Smooth muscle cell (in vitro differentiated cells): ENCODE results near the gene CNPY1. TPM values are rescaled to one million over a fixed set of nuclear protein-coding genes. Genes with fewer than 3 reads are reported as not detected.

Experiments used
- DNase-seq: peaks from one replicate; lab custom pipeline; 2025; ENCODE audit not compliant: unreplicated experiment; lab: John Stamatoyannopoulos, UW
- H2AFZ ChIP-seq: fragments of 200-600 bp; sonication (generic); 2 replicates; pipeline ENCODE4 v1.6.0; 2016; ENCODE audit warnings: antibody characterized with exemption, low read depth, mild to moderate bottlenecking
- H3F3A ChIP-seq: fragments of 200-600 bp; sonication (generic); 2 replicates; pipeline ENCODE4 v1.6.0; 2017; ENCODE audit warnings: antibody characterized with exemption, low read depth
- H3K27ac ChIP-seq: fragments of 200-600 bp; sonication (generic); 2 replicates; pipeline ENCODE4 v1.5.1; 2016; ENCODE audit warnings: low read depth, mild to moderate bottlenecking
- H3K27me3 ChIP-seq: fragments of 200-600 bp; sonication (generic); 2 replicates; pipeline ENCODE4 v1.6.1; 2016; ENCODE audit warnings: low read depth, mild to moderate bottlenecking
- H3K36me3 ChIP-seq: fragments of 200-600 bp; sonication (generic); 2 replicates; pipeline ENCODE4 v1.5.1; 2016; ENCODE audit warnings: low read depth
- H3K4me1 ChIP-seq: fragments of 200-600 bp; sonication (generic); 2 replicates; pipeline ENCODE4 v1.5.1; 2016; ENCODE audit warnings: low read depth
- H3K4me2 ChIP-seq: fragments of 200-600 bp; sonication (generic); 2 replicates; pipeline ENCODE4 v1.6.0; 2016; ENCODE audit warnings: mild to moderate bottlenecking
- H3K4me3 ChIP-seq: fragments of 200-600 bp; sonication (generic); 2 replicates; pipeline ENCODE4 v1.5.1; 2016; ENCODE audit warnings: mild to moderate bottlenecking
- H3K79me2 ChIP-seq: fragments of 200-600 bp; sonication (generic); 2 replicates; pipeline ENCODE4 v1.6.0; 2016; ENCODE audit warnings: low read depth, mild to moderate bottlenecking
- H3K9ac ChIP-seq: fragments of 200-600 bp; sonication (generic); 2 replicates; pipeline ENCODE4 v1.6.0; 2016; ENCODE audit warnings: low read depth
- H3K9me3 ChIP-seq: fragments of 200-600 bp; sonication (generic); replicated peaks from 2 replicates; pipeline ENCODE4 v1.5.1; 2016; ENCODE audit warnings: low read depth
- H4K20me1 ChIP-seq: fragments of 200-600 bp; sonication (generic); 2 replicates; pipeline ENCODE4 v1.6.0; 2016; ENCODE audit warnings: low read depth
- CTCF ChIP-seq: fragments of 200-600 bp; sonication (generic); IDR thresholded peaks from 2 replicates; pipeline ENCODE4 v1.5.1; 2017; ENCODE audit warnings: borderline replicate concordance, mild to moderate bottlenecking, antibody characterized with exemption; ENCODE audit not compliant: insufficient read depth, poor library complexity, severe bottlenecking
- WGBS: methylation state at CpG from one replicate; pipeline ENCODE4 v1.1.7; 2016; ENCODE audit warnings: low lambda C conversion rate; 5-methylcytosine and 5-hydroxymethylcytosine counted together
- polyA plus RNA-seq: library from polyadenylated mRNA; unstranded; fragments of >200 nt; fragmentation: Nextera tagmentation; extraction: Ambion mirVana; gene quantifications from 2 replicates; pipeline ENCODE4 v1.2.1, GENCODE V29; 2016
- total RNA-seq: library from RNA; depleted of rRNA; stranded (reverse); fragments of >200 nt; gene quantifications from 2 replicates; pipeline ENCODE4 v1.2.3, GENCODE V29; 2014

The CNPY1 gene
- total and polyA plus RNA-seq, 2 experiments from 2014 or later: 1.0 TPM; not detected in 1

GRCh38 chr7:155464948-155465739, 81.2 kb downstream of the CNPY1 start:
- no peak for DNase-seq

DNA sequence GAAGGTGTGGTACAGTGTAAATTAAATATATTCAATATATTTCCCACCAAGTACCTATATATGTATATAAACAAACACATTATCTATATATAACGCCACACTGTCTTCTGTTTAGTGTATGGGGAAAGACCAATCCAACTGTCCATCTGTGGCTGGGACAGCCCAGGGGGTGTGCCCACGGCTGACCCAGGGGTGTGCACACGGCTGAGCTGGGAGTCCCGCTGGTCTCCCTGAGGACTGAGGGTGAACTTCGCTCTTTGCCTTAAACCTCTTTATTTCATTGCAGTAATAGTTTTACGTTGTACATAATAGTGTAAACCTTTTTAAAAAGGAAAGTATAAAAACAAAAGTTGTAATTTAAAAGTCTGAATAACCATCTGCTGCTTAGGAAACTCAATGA, 82.2 kb downstream of the CNPY1 start:
- Histone ChIP-seq H4K20me1 (no peaks in the 10 kb centered on the region), H3K79me2 (no peaks in the 10 kb centered on the region), H3K9me3 (no peaks in the 10 kb centered on the region), H3K27me3 (peaks cover 100% of the 10 kb centered on the region), H3K4me1 (peaks cover 22% of the 10 kb centered on the region), H3K4me2 (no peak overlapping the region), H3F3A (no peaks in the 10 kb centered on the region), H3K9ac (no peak overlapping the region), H3K4me3 (no peak overlapping the region), H3K27ac (no peak overlapping the region), H2AFZ (no peak overlapping the region), H3K36me3 (no peaks in the 10 kb centered on the region)
- no peak for TF ChIP-seq CTCF
- WGBS: 31% methylated on average over 6 of the region's 6 CpGs
- DNase-seq: no peak

More at GRCh38 chr7:155464948-155465739, 81.2 kb downstream of the CNPY1 start:
- H3K36me3 ChIP-seq: no peaks in the 10 kb centered on the region
- H4K20me1 ChIP-seq: no peaks in the 10 kb centered on the region
- no peaks in the 10 kb centered on the region for H3F3A ChIP-seq
- 10% methylated on average over 33 of the region's 33 CpGs for WGBS
- peaks cover 100% of the 10 kb centered on the region for H3K27me3 ChIP-seq
- H3K4me3 ChIP-seq: no peak overlapping the region
- peaks cover 22% of the 10 kb centered on the region for H3K4me1 ChIP-seq
- H3K27ac ChIP-seq: no peak overlapping the region
- H3K9me3 ChIP-seq: no peaks in the 10 kb centered on the region
- H2AFZ ChIP-seq: no peak overlapping the region
- no peak overlapping the region for H3K4me2 ChIP-seq
- no peaks in the 10 kb centered on the region for H3K79me2 ChIP-seq
- no peak overlapping the region for H3K9ac ChIP-seq
- no peak for TF ChIP-seq CTCF

- Histone ChIP-seq H3K4me2 (no peak overlapping the region), H4K20me1 (no peaks in the 10 kb centered on the region), H2AFZ (no peak overlapping the region), H3K9ac (no peak overlapping the region), H3K4me3 (no peak overlapping the region), H3K9me3 (no peaks in the 10 kb centered on the region), H3K36me3 (no peaks in the 10 kb centered on the region), H3K27ac (no peak overlapping the region), H3K79me2 (no peaks in the 10 kb centered on the region), H3F3A (no peaks in the 10 kb centered on the region), H3K27me3 (peaks cover 100% of the 10 kb centered on the region), H3K4me1 (peaks cover 18% of the 10 kb centered on the region)
- DNase-seq: no peak
- no peak for TF ChIP-seq CTCF
- WGBS: 23% methylated on average over 13 of the region's 15 CpGs
These were observed 83.1 kb downstream of the CNPY1 start for GRCh38 chr7:155463114-155463811.
